B cell (primary cell): Measurements from ENCODE around the gene TSGA10. TPM values are rescaled to one million over a fixed set of nuclear protein-coding genes. Genes with fewer than 3 reads are reported as not detected.

Source experiments
- ATAC-seq: fragments of 200-7000 bp; cut with Tn5 transposase; one replicate; pipeline ENCODE4 v1.10.0; 2021; ENCODE audit warnings: low read depth, mild to moderate bottlenecking, moderate number of reproducible peaks, moderate library complexity
- CTCF ChIA-PET: fragments of 350-600 bp; sonication (Branson Sonifier 250); formaldehyde crosslinking; loops from one replicate; lab custom pipeline; 2021; ENCODE audit warnings: antibody characterized with exemption, inconsistent platforms; lab: Charles Lee
- POLR2A ChIA-PET: fragments of 350-600 bp; sonication (Branson Sonifier 250); formaldehyde crosslinking; loops from one replicate; lab custom pipeline; 2021; ENCODE audit warnings: antibody characterized with exemption; lab: Charles Lee
- DNase-seq: peaks from one replicate; pipeline ENCODE4 v3.0.0; 2013
- H2AFZ ChIP-seq: 2 replicates; pipeline ENCODE4 v1.6.1; 2012; ENCODE audit warnings: mild to moderate bottlenecking, low read depth, low read length; ENCODE audit not compliant: insufficient read depth, poor library complexity, severe bottlenecking
- H3K27ac ChIP-seq, 2 donors: 1 replicate in 1 of 2; 2 replicates in 1 of 2; pipeline ENCODE4 v1.5.1; 2012 to 2013; ENCODE audit warnings: low read length in 2 of 2, mild to moderate bottlenecking in 2 of 2, moderate library complexity in 1 of 2
- H3K27me3 ChIP-seq, 4 experiments: fragments of 200-600 bp in 1 of 4; sonication (generic) in 1 of 4; replicated peaks in 1 of 4; 1 replicate in 2 of 4; 2 replicates in 2 of 4; pipeline versions ENCODE4 v1.6.1 to v1.7.0; 2013 to 2016; ENCODE audit warnings: low read length in 3 of 4, mild to moderate bottlenecking in 2 of 4, mixed read lengths in 1 of 4, moderate library complexity in 1 of 4; ENCODE audit not compliant: insufficient read depth in 4 of 4, control insufficient read depth in 3 of 4; ENCODE audit errors: control extremely low read depth in 1 of 4
- H3K36me3 ChIP-seq, 2 experiments: replicated peaks in 1 of 2; 1 replicate in 1 of 2; 2 replicates in 1 of 2; pipeline versions ENCODE4 v1.6.1 to v1.7.1; 2013; ENCODE audit warnings: low read length in 1 of 2; ENCODE audit not compliant: insufficient read depth in 2 of 2, control insufficient read depth in 1 of 2; ENCODE audit errors: control extremely low read depth in 1 of 2, extremely low read depth in 1 of 2
- H3K4me1 ChIP-seq, 2 donors: fragments of 200-600 bp in 1 of 2; sonication (generic) in 1 of 2; 1 replicate in 1 of 2; 2 replicates in 1 of 2; pipeline versions ENCODE4 v1.5.1 to v1.6.1; 2013 to 2017; ENCODE audit warnings: low read length in 2 of 2; ENCODE audit not compliant: control insufficient read depth in 2 of 2, insufficient read depth in 2 of 2
- H3K4me2 ChIP-seq: replicated peaks from 2 replicates; pipeline ENCODE3; 2012; ENCODE audit warnings: mild to moderate bottlenecking, low read depth, low read length; ENCODE audit not compliant: poor library complexity, severe bottlenecking
- H3K4me3 ChIP-seq, 5 experiments: fragments of 200-600 bp in 1 of 5; sonication (generic) in 1 of 5; 1 replicate in 3 of 5; 2 replicates in 2 of 5; pipeline versions ENCODE4 v1.5.1 to v1.7.0; 2011 to 2016; ENCODE audit warnings: low read length in 4 of 5, mild to moderate bottlenecking in 4 of 5, low read depth in 2 of 5, control low read depth in 1 of 5, moderate library complexity in 1 of 5; ENCODE audit not compliant: insufficient read depth in 1 of 5; ENCODE audit errors: control extremely low read depth in 1 of 5, extremely low read depth in 1 of 5
- H3K79me2 ChIP-seq: fragments of 200-600 bp; sonication (generic); one replicate; pipeline ENCODE4 v1.6.0; 2016; ENCODE audit warnings: low read length; ENCODE audit not compliant: control insufficient read depth, insufficient read depth
- H3K9ac ChIP-seq: fragments of 200-600 bp; sonication (generic); 2 replicates; pipeline ENCODE4 v1.6.1; 2017; ENCODE audit warnings: mild to moderate bottlenecking, low read length, moderate library complexity
- H3K9me3 ChIP-seq, 3 donors: one replicate each; pipeline versions ENCODE4 v1.6.1 to v1.7.1; 2013; ENCODE audit warnings: low read length in 2 of 3; ENCODE audit not compliant: control insufficient read depth in 2 of 3, insufficient read depth in 1 of 3; ENCODE audit errors: control extremely low read depth in 1 of 3
- H4K20me1 ChIP-seq: 2 replicates; pipeline ENCODE4 v1.6.0; 2012; ENCODE audit warnings: mild to moderate bottlenecking, low read length; ENCODE audit not compliant: insufficient read depth, control insufficient read depth, poor library complexity, severe bottlenecking
- H3K27ac Mint-ChIP-seq: one replicate; pipeline ENCODE4 v1.8.0; 2021; ENCODE audit warnings: mixed read lengths
- H3K27me3 Mint-ChIP-seq: one replicate; pipeline ENCODE4 v1.8.0; 2021; ENCODE audit warnings: mixed read lengths
- H3K4me1 Mint-ChIP-seq: one replicate; pipeline ENCODE4 v1.8.0; 2021; ENCODE audit warnings: mixed read lengths
- H3K4me3 Mint-ChIP-seq: one replicate; pipeline ENCODE4 v1.8.0; 2021; ENCODE audit warnings: mixed read lengths
- H3K9me3 Mint-ChIP-seq: one replicate; pipeline ENCODE4 v1.8.0; 2022; ENCODE audit warnings: mixed read lengths; ENCODE audit not compliant: insufficient read depth
- EZH2 ChIP-seq: IDR thresholded peaks from 2 replicates; pipeline ENCODE4 v1.6.1; 2012; ENCODE audit warnings: borderline replicate concordance, low read depth, mild to moderate bottlenecking, moderate library complexity, low read length; ENCODE audit not compliant: insufficient read depth, poor library complexity, severe bottlenecking
- WGBS: methylation state at CpG from one replicate; pipeline ENCODE4 v1.1.5; 2013; ENCODE audit warnings: missing lambda C conversion rate; ENCODE audit not compliant: insufficient coverage; 5-methylcytosine and 5-hydroxymethylcytosine counted together
- intact Hi-C: fragments of 100-400 bp; cut with micrococcal nuclease; formaldehyde crosslinking; loops from one replicate; pipeline ENCODE4 v1.10.0; 2022
- polyA minus RNA-seq: library from RNA; depleted of rRNA, polyadenylated mRNA; stranded (reverse); fragments of >200 nt; gene quantifications from 2 replicates; pipeline ENCODE4 v1.2.3, GENCODE V29; 2012
- polyA plus RNA-seq: library from polyadenylated mRNA; depleted of rRNA; stranded (reverse); fragments of >200 nt; gene quantifications from 2 replicates; pipeline ENCODE4 v1.2.3, GENCODE V29; 2012
- total RNA-seq, 2 donors: library from RNA; stranded (reverse); fragments of 120-200 nt in 1 of 2; gene quantifications; 1 replicate in 1 of 2; 2 replicates in 1 of 2; pipeline versions ENCODE4 v1.2.3 to v1.2.4, GENCODE V29; 2013 to 2022

Gene TSGA10, protein sequence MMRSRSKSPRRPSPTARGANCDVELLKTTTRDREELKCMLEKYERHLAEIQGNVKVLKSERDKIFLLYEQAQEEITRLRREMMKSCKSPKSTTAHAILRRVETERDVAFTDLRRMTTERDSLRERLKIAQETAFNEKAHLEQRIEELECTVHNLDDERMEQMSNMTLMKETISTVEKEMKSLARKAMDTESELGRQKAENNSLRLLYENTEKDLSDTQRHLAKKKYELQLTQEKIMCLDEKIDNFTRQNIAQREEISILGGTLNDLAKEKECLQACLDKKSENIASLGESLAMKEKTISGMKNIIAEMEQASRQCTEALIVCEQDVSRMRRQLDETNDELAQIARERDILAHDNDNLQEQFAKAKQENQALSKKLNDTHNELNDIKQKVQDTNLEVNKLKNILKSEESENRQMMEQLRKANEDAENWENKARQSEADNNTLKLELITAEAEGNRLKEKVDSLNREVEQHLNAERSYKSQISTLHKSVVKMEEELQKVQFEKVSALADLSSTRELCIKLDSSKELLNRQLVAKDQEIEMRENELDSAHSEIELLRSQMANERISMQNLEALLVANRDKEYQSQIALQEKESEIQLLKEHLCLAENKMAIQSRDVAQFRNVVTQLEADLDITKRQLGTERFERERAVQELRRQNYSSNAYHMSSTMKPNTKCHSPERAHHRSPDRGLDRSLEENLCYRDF
- total RNA-seq: 36.9 and 39.6 TPM in 2 replicates
- total RNA-seq (2013): 16.5 TPM
- polyA plus RNA-seq: 4.6 and 6.7 TPM in 2 replicates
- polyA minus RNA-seq: 10.3 and 14.8 TPM in 2 replicates

- peak; percentile 97 for DNase-seq
- Mint-ChIP-seq H3K9me3 (no peaks in the 10 kb centered on the region), H3K27ac (peak within 1 kb of the TSS; percentile 91), H3K27me3 (no peaks in the 10 kb centered on the region), H3K4me1 (peaks cover 47% of the 10 kb centered on the region), H3K4me3 (no peak within 1 kb of the TSS)
- intact Hi-C loops: loop anchor here (1.0 to 10.0 kb wide), 4 partner anchors 14 to 1090 kb away; partner anchors contain the start of genes C2orf15, MITD1, MRPL30 and TXNDC9
- TF ChIP-seq EZH2: no peak
- ChIA-PET POLR2A (interaction anchor here (1.1 to 3.8 kb wide), 4 partner anchors 12 to 182 kb away, joined by 4 to 31 read pairs (median 6); partner anchors contain the start of genes C2orf15 and EIF5B), CTCF (interaction anchor here (0.6 to 4.8 kb wide), 4 partner anchors 14 to 789 kb away, joined by 6 to 24 read pairs (median 14); partner anchors contain the start of genes C2orf15, EIF5B, MITD1 and TXNDC9)
- ATAC-seq: peak; percentile 90
- Histone ChIP-seq H3K79me2 (peaks cover 28% of the 10 kb centered on the region), H3K27me3 (no peaks in the 10 kb centered on the region), H3K4me1 (peaks cover 27 to 29% of the 10 kb centered on the region in 2 donors), H2AFZ (peak within 1 kb of the TSS; percentile 76), H3K9ac (peak within 1 kb of the TSS; percentile 78), H3K27ac (peak within 1 kb of the TSS; percentile 91 to 99), H3K4me3 (peak within 1 kb of the TSS; percentile 86 to 98 (median 94)), H3K4me2 (peak within 1 kb of the TSS; percentile 71), H3K9me3 (no peaks in the 10 kb centered on the region), H4K20me1 (no peaks in the 10 kb centered on the region), H3K36me3 (peaks cover 4 to 7% of the 10 kb centered on the region in 2 experiments)
- under 1% methylated on average over 70 of the region's 70 CpGs for WGBS
Measured at GRCh38 chr2:99154643-99155536, at the start of gene TSGA10, which contains the start of gene LIPT1. Gene TSGA10, minus strand, starts transcription at chr2:99154942. Its CDS starts 45,503 bp downstream, at chr2:99109439. Gene LIPT1, plus strand, starts transcription at chr2:99154967. Its CDS starts 6,991 bp downstream, at chr2:99161958.
